IMR-90 (cell line): ENCODE results near the gene ABITRAM.

Experiments
- BHLHE40 ChIP-seq: fragments of 150-350 bp; IDR thresholded peaks from 2 replicates; pipeline ENCODE4 v1.6.1; 2016; ENCODE audit warnings: mild to moderate bottlenecking, low read depth, low read length
- CEBPB ChIP-seq: IDR thresholded peaks from 2 replicates; pipeline ENCODE4 v1.6.1; 2012; ENCODE audit warnings: low read depth, low read length, improper control_type of control experiment
- FOS ChIP-seq: fragments of 150-350 bp; IDR thresholded peaks from 2 replicates; pipeline ENCODE4 v1.6.1; 2016; ENCODE audit warnings: low read depth, low read length
- MAZ ChIP-seq: IDR thresholded peaks from 2 replicates; pipeline ENCODE4 v1.6.1; 2012; ENCODE audit warnings: low read depth, mild to moderate bottlenecking, low read length, improper control_type of control experiment, moderate library complexity, borderline replicate concordance
- POLR2A ChIP-seq: IDR thresholded peaks from 2 replicates; pipeline ENCODE4 v1.6.1; 2012; ENCODE audit warnings: mild to moderate bottlenecking, low read depth, low read length
- SMC3 ChIP-seq: fragments of 150-350 bp; IDR thresholded peaks from 2 replicates; pipeline ENCODE4 v1.6.1; 2016; ENCODE audit warnings: low read depth, mild to moderate bottlenecking, antibody characterized with exemption, low read length, moderate library complexity
- TF ChIP-seq, protein P1 (sequence below): conservative IDR thresholded peaks from 2 replicates; pipeline ENCODE4 v1.5.1; 2012; ENCODE audit warnings: mild to moderate bottlenecking, low read depth, low read length, improper control_type of control experiment

GRCh38 chr9:108885643-108886348, 48.4 kb upstream of the ABITRAM start:
- no peak for TF ChIP-seq FOS
- TF ChIP-seq POLR2A, result no peak
- TF ChIP-seq, protein P1, sequence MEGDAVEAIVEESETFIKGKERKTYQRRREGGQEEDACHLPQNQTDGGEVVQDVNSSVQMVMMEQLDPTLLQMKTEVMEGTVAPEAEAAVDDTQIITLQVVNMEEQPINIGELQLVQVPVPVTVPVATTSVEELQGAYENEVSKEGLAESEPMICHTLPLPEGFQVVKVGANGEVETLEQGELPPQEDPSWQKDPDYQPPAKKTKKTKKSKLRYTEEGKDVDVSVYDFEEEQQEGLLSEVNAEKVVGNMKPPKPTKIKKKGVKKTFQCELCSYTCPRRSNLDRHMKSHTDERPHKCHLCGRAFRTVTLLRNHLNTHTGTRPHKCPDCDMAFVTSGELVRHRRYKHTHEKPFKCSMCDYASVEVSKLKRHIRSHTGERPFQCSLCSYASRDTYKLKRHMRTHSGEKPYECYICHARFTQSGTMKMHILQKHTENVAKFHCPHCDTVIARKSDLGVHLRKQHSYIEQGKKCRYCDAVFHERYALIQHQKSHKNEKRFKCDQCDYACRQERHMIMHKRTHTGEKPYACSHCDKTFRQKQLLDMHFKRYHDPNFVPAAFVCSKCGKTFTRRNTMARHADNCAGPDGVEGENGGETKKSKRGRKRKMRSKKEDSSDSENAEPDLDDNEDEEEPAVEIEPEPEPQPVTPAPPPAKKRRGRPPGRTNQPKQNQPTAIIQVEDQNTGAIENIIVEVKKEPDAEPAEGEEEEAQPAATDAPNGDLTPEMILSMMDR, result no peak
- TF ChIP-seq MAZ, result no peak
- no peak for TF ChIP-seq SMC3
- no peak for TF ChIP-seq CEBPB
- TF ChIP-seq BHLHE40, result no peak
